GM21825 (cell line): ENCODE measurements around the gene GALNT15.
A peak's percentile ranks its signal among the peaks of the same experiment; 100 is the strongest.

Experiments
- ATAC-seq: cut with Tn5 transposase; IDR thresholded peaks from one replicate; pipeline ENCODE4 v1.9.1; 2021; ENCODE audit warnings: mild to moderate bottlenecking, moderate library complexity; ENCODE audit not compliant: unreplicated experiment

GALNT15 gene

GRCh38 chr3:16251316-16252085 is 77.0 kb downstream of the GALNT15 start:
- no peak for ATAC-seq

DNA sequence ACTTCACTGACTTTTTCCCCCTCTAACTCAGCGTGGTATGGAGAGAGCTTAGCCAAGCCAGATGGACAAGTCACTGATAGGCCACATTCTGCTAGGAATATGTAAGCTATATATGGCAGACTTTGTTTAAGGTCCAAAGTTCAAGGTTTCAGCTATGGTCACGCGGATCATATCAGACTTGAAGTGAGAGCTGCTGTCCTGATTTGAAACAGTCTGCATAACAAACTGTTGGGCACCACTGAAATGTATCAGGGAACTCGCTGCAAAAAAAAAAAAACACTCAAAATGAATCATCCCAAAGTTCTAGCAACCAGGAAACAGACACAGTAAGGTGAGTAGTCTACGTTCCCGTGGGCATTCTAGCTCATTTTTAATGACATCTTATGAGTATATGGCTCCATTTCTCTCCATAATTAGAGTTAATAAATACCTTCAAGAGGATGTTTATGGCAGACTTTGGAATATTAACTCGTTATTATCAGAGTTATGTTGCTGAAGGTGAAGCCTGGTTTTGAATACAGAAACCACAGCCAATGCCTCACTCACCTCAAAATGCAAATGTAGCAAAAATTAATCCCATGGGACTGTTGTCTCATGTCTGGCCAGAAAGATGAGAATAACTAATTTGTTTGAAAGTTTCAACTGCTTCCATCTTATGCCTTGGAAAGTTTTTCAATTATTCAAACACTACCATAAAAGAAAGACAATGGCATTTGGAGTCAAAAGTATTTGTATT is 77.9 kb downstream of the GALNT15 start:
- ATAC-seq: no peak

DNA sequence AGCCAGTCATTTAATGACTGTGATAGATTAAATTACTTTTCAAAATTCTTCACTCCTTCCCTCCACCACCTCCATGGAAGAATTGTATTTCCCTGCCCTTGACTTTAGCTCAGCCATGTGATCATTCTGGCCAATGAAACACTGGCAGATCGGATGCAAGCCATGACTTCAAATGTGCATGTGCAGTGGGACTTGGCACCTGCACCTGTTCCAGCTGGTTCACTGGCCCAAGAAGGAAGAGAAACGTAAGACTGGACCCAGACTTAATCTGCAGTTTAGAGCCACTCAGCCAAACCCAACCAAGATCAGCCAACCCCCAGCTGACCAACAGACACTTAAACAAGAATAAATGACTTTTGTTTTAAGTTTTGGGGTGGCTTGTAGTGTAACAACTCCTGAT is 78.5 kb downstream of the GALNT15 start:
- no peak for ATAC-seq

- ATAC-seq: no peak
Observed at GRCh38 chr3:16253601-16254000, 79.1 kb downstream of the GALNT15 start.

DNA sequence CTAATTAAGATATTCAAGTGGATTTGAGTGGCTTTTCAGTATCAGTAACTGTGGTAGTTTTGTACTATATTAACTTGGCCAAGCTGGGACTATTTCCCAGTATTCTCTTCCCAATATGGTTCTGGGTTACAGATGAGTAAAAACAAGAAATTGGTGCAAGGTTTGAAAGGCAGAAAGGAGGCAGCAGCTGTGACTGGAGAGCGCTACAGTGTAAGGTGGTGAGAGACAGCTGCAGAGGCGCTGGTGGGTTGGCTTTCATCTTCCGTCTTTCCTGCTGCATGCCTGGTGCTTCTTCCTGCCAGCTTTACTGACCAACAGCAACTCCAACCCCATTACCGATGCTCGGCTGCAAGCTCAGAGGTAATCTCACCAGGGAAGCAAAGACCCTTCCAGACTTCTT is 80.4 kb downstream of the GALNT15 start:
- ATAC-seq: no peak

DNA sequence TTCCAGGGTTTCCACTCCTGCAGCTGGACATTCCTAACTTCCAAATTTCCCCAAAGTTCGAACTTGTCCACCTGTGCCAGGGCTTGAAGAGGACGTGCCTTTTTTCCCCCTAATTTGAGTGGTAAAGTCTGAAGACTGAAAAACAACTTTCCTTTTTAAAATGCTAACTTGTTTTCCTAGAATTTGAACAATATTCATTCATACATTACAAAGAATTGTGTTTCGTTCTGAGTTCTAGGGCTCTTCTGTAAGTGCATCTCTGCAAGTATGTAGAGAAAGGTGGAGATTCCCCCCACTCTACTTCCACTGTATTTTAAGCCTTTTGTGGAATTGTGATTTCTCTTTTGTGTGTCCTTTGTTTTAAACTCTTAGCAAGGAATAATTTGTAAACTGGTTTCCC is 80.8 kb downstream of the GALNT15 start:
- no peak for ATAC-seq

GRCh38 chr3:16255726-16256125 is 81.2 kb downstream of the GALNT15 start:
- no peak for ATAC-seq

GRCh38 chr3:16257309-16257708 is 82.8 kb downstream of the GALNT15 start:
- no peak for ATAC-seq

DNA sequence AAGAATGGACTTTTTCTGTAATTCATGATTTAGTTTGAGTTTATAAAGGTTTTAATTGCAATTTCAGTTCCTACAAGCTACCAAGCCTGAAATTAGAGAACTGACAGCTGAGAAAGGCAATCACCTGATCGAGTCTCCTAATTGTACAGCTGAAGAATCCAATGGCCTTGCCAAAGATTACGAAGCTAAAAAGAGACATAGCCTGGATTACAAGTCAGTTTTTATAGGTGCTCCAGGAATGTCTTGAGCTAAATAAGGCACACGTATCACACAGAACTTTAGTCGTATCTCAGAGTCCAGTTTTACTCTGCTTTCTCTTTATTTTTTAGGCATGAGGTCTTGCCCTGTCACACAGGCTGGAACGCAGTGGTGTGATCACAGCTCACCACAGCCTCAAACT is 83.7 kb downstream of the GALNT15 start:
- no peak for ATAC-seq

GRCh38 chr3:16258866-16259265 is 84.4 kb downstream of the GALNT15 start:
- ATAC-seq: no peak

DNA sequence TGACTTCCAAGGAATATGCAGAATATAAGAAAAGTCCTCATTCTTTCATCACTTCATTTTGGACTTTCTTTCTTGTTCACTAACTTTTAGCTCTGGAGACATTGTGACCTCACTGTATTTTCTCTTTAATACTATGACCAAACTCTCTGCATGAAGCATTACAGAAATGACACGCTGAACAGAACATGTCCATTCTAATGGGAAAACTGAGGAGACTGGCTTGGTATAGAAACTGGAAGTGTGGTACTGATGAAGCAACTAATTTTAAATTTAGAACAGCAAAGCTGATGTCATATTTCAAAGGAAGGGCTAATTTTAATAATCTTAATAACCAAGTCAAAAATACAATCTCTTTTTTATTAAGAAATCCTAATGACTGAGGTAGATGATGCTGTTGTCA is 85.6 kb downstream of the GALNT15 start:
- no peak for ATAC-seq

DNA sequence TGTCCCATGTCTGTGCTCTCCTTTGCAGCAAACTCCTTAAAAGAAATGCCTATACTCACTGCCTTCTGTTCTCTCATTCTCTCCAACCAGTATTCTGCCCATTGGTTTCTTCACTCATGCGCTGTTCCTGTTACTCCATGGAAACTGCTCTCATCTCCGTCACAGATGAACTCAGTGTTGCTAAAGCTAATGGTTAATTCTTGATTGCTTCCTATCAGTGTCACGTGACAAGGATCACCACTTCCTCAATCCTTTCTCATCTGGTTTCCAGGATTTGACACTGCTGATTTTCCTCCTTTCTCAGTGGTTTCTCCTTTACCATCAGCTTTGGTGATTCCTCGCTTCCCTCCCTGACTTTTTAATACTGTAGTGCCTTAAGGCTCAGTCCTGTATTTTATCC is 87.7 kb downstream of the GALNT15 start:
- ATAC-seq: no peak

DNA sequence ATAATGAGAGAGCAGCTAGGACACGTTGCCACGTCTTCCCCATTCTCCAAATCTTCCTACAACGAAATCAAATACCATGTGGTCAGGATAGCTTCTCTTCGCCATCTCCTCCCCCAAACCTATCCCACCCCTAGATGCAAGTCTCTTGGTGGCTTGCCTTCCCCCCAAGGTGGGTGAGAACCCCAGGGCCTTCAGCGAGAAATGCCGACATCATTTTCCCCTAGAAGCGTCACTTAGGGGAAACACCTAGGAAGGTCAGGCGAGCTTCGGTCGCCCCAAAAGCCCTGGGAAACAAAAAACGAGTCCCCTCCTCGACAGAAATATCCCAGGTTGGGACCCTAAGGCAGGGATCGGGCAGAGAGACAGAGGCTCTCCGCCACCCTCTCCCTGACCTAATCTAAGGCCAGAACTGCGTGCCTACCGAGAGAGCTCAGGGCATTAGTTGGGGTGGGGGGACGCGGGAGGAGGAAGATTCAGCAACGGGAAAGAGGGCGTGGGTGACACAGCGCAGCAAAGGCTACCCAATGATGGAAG is 89.8 kb downstream of the GALNT15 start:
- peak; percentile 1 for ATAC-seq

GRCh38 chr3:16264708-16265454 is 90.4 kb downstream of the GALNT15 start, which contains the start of the genes DPH3 and OXNAD1:
Gene DPH3 (minus strand): TSS chr3:16264943. CDS start chr3:16264876, 67 bp downstream.
Gene OXNAD1 (plus strand): TSS chr3:16265212. CDS start chr3:16270953, 5,741 bp downstream.
- ATAC-seq: peak; percentile 98

GRCh38 chr3:16265455-16265786 is 90.9 kb downstream of the GALNT15 start:
- no peak for ATAC-seq

- ATAC-seq: no peak
Observed at GRCh38 chr3:16266714-16267113, 92.2 kb downstream of the GALNT15 start.

GRCh38 chr3:16270855-16271254 is 96.4 kb downstream of the GALNT15 start:
- no peak for ATAC-seq

GRCh38 chr3:16272588-16272987 is 98.1 kb downstream of the GALNT15 start:
- ATAC-seq: no peak

- no peak for ATAC-seq
Observed at GRCh38 chr3:16273867-16274266, 99.4 kb downstream of the GALNT15 start.

- ATAC-seq: no peak
Observed at GRCh38 chr3:16277471-16277870, 103.0 kb downstream of the GALNT15 start.
